Adrenal gland (tissue), 5 donors: ENCODE results near the gene GALNT9.

Experiments
- POLR2A ChIP-seq, 2 donors: fragments of 450-650 bp; IDR thresholded peaks; one replicate each; pipeline ENCODE4 v1.6.1; 2017; ENCODE audit warnings: antibody characterized with exemption in 2 of 2, mild to moderate bottlenecking in 2 of 2, moderate library complexity in 1 of 2
- TF ChIP-seq, protein P1 (sequence below), 6 experiments: fragments of 450-650 bp in 4 of 6; fragments of 200-600 bp in 2 of 6; sonication (generic) in 1 of 6; IDR thresholded peaks; 1 replicate in 5 of 6; 2 replicates in 1 of 6; pipeline versions ENCODE4 v1.5.1 to v1.8.0; 2016 to 2021; ENCODE audit warnings: antibody characterized with exemption in 6 of 6, mild to moderate bottlenecking in 2 of 6, moderate library complexity in 1 of 6
- donor health status: DM: no; HTN: no; CAD: no.

DNA sequence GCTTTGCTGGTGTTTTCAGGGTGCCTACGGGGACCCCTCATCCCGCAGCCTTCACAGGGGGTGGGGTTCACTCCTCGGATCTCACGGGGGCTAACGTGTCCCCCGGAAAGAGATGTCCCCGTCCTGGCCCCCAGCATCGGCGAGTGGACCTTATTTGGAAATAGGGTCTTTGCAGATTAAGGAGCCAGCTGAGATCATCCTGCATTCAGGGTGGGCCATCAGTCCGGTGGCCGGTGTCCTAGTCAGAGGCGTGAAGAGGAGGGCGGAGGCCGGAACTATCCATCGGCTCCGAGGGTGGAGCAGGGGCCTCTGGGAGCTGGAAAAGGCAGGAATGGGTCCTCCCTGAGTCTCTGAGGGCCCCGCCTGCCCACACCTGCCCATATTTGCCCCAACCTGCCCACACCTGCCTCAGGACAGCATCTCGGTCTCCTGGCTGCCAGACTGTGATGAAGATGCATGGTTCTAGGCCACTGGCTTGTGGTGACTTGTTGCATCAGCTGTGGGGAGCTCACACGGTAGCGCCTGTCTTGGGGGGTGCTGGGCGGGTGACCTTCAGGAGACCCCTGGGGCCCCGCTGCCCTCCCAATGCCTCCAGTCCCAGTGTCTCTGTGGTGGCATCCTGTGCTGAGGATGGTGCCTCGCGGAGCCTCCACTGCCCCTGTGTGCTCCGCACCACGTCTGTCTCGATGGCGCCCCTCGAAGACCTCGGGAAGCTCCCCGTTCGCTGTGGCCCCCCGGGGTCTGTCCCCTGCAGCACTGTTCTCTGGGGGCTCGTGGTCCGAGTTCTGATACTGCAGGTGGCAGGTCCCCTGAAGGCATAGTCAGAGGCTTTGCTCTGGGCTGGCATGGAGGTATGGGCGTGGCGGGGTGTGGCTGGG lies 170.5 kb downstream of the GALNT9 start:
- TF ChIP-seq, protein P1, sequence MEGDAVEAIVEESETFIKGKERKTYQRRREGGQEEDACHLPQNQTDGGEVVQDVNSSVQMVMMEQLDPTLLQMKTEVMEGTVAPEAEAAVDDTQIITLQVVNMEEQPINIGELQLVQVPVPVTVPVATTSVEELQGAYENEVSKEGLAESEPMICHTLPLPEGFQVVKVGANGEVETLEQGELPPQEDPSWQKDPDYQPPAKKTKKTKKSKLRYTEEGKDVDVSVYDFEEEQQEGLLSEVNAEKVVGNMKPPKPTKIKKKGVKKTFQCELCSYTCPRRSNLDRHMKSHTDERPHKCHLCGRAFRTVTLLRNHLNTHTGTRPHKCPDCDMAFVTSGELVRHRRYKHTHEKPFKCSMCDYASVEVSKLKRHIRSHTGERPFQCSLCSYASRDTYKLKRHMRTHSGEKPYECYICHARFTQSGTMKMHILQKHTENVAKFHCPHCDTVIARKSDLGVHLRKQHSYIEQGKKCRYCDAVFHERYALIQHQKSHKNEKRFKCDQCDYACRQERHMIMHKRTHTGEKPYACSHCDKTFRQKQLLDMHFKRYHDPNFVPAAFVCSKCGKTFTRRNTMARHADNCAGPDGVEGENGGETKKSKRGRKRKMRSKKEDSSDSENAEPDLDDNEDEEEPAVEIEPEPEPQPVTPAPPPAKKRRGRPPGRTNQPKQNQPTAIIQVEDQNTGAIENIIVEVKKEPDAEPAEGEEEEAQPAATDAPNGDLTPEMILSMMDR (IDR thresholded peaks at IDR 0.05), result no peak
- no peak for TF ChIP-seq POLR2A (IDR thresholded peaks at IDR 0.05)
